Forelimb muscle (tissue), 1 donor: ENCODE data around the gene CYP46A1. TPM values are rescaled to one million over a fixed set of nuclear protein-coding genes. Genes with fewer than 3 reads are reported as not detected.
"Not testable (repeated sequence)": the region's sequence is repeated elsewhere in the genome, so short reads cannot be mapped to it uniquely, and the experiment has no call there.

Experiments
- DNase-seq: peaks from one replicate; pipeline ENCODE4 v3.0.0-alpha.2; 2013; ENCODE audit warnings: low read depth
- polyA plus RNA-seq: library from polyadenylated mRNA; unstranded; fragments of 120-200 nt; gene quantifications from one replicate; pipeline ENCODE4 v1.2.1, GENCODE V29; 2013; ENCODE audit not compliant: insufficient read length

The CYP46A1 gene
- polyA plus RNA-seq, result 4.7 TPM

DNA sequence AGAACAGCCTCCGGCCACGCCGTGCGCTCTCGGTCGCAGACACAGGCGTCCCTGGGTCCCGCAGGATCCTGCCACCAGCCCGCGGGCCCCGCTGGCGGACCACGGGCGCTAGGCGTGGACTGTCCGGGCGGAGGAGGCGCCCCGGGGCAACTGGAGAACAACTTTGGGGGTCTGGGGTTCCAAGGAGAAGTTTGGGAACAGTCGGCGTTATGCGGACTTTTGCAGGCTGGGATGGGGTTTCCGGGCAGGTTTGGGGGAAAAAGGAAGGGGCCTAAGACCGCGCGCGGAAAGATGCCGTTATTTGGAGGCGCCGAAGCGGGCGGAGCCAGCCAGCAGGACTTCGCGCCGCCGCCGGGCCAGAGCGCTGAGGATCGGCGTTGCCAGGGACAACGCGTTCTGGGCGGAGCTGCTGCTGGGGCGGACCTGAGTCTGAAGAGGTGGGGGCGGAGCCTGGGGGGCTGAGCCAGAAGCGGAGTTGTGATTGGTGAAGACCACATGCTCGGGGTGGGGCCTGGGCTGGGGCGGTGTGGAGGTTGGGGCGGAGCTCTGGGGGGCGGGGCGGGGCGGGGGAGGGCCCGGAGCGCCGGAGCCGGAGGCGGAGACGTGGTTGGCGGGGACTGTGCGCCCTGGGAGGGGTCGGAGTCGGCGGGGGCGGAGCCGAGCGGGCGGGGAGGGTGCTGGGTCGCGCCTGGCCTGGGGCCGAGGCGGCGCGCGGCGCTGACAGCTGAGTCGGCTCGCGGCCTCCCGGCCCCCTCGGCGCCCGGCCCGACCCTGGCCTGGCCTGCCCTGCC, at the start of gene CYP46A1:
Gene CYP46A1 (plus strand): TSS at position 680 of the 791 bp plus-strand sequence. CDS start 120 bp downstream, outside the sequence.
- peak; percentile 98 for DNase-seq

DNA sequence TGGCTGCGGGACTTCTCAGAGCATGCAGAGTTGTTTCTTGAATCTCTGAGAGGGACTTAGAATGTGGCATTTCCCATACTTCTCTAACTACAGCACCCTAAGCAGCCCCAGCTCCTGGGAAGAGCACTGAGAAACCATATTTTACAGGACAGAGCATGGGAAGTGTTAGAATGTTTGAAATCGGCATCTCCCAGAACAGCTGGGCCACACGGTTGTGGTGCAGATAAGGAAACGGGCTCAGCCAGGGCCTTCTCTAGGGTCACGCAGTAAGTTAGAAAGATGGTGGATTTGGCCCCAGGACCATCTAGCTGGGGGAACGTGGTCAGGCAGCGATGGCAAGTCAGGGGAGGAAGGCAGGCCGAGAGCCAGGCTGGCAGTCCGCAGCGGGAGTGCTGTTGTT, 49.7 kb upstream of the CYP46A1 start:
- DNase-seq, result no peak

DNA sequence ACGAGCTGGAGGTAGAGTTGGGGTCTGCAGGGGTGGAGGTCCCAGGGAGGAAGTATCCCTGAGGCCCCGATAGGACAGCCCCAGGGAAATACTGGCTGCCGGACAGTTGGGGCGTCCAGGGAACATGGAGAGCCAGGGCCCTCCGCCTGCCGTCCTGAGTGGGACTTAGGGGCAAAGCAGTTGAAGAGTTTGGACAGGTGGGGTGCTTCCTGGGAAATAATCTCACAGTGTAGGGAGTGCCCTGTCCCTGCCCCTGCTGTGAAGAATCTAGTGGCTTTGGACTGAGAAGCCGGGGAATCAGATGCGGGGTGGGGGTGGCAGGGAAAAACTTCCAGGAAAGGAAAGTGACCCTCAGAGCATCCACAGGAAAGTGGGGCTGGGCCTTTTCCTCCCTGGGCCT, 49.0 kb upstream of the CYP46A1 start:
- no peak for DNase-seq

DNA sequence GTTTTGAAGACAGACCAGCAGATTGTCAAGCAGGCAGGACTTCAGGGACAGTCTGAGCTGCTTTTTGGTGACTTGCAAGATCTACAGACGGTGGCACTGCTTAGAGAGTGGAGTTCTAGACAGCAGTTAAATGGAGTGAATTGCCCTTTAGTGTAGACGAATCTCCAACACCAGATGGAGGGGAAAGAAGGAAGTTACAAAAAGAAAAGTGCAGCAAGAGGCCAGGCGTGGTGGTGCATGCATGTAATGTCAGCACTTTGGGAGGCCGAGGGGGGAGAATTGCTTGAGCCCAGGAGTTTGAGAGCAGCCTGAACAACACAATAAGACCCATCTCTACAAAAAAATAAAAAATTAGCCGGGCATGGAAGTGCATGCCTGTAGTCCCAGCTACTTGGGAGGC, 47.6 kb upstream of the CYP46A1 start:
- DNase-seq, result no peak

DNA sequence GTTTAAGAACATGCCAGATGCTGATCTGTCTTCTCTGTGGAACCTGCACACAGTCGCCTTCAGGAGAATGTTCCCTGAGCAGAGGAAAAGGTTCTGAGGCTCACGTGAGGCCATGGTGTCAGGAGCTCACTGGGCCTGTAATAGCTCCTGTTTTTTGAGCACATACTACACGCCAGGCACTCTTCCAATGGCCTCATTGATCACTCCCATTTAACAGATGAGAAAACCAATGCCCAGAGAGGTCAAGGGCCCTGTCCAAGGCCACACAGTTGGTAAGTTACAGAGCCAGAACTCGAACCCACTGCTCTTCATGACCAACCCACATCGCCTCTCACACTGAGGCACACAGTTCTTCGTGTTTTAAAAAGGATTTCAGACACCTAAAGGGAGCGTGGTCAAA, 46.5 kb upstream of the CYP46A1 start:
- no peak for DNase-seq

DNA sequence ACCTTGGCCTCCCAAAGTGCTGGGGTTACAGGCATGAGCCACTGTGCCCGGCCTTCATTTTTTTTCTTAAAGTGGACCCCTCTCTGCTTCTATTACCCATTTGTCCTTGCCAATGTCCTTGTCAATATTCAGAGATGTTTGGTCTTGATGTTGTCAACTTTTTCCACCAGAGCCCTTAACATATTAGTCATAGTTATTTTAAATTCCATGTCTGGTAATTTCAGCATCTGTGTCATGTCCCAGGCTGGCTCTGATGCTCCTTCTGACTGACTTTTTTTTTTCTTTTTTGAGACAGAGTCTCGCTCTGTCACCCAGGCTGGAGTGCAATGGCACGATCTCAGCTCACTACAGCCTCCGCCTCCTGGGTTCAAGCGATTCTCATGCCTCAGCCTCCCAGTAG, 41.3 kb upstream of the CYP46A1 start:
- DNase-seq, result not testable (repeated sequence)

DNA sequence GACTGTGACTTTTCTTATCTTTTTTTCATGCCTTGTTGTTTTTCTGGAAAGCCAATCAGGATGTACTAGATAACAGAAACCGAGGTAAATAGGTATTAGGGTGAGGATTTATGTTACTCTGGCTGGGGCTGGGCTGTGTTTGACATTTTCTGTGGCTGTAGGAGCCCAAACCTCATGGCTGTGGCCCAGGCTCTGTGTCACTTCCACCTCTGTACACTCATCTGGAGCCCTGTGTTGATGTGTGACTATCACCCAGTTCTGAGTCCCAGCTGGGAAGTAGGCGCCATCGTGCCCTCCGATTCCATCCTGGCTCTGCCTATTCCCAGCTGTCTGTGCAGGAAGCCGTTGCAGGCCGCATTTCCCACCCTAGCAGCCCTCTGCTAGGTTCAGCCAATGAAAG, 40.8 kb upstream of the CYP46A1 start:
- no peak for DNase-seq

DNA sequence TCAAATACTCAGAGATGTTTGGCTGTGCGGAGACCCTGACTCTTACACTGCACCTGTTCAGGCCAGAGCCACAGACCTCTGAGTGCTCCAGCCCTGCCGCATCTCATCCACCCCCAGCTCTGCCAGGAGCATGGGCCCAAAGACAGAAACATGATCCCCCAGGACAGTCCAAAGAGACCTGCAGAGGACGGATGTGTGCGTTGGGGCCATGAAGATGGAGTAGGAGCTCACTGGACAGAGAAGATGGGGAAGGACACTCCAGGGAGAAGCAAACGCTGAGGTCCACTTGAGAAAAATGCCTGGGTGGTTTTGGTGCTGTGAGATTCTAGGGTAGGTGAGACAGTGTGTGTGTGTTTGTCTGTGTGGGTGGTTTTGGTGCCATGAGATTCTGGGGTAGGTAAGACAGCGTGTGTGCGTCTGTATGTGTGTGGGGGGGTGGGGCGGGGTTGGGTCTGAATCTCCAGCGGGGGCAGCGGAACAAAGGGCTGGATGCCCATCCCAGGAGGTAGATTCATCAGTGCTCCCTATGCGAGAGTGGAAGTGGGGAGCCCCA, 40.0 kb upstream of the CYP46A1 start:
- DNase-seq, result no peak

DNA sequence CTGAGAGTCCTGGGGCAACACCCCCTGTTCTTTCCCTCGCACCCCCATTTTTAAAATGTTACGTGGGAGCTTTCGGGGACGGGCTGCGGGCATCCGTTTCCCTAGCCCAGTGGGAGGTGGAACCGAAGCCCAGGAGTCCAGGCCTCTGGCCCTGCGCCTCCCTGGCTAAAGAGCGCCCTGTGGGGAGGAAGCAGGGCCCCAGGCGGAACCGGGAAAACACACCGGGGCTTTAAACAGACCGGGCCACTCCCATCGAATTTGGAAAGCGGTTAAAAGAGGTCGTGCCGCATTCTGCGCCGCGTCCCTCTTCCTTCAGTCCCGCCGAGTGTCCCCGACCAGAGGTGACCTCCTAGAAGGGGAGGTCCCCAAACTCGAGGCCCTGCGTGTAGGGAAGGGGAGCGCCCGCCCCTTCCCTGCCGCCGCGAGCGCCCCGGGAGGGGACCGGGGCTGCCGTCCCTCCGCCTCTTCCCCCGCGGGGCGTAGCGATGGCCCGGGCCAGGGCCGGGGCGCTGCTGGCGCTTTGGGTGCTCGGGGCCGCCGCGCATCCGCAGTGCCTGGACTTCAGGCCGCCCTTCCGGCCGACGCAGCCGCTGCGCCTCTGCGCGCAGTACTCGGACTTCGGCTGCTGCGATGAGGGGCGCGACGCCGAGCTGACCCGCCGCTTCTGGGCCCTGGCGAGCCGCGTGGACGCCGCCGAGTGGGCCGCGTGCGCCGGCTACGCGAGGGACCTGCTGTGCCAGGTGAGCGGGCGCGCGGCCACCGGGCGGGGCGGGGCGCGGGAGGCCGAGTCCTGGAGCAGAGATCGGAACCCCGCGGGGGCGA, 39.2 kb upstream of the CYP46A1 start, which contains the start of gene HHIPL1:
Gene HHIPL1 (plus strand): TSS at position 407 of the 822 bp plus-strand sequence. CDS start 79 bp downstream, at position 486.
- DNase-seq, result peak; percentile 8

DNA sequence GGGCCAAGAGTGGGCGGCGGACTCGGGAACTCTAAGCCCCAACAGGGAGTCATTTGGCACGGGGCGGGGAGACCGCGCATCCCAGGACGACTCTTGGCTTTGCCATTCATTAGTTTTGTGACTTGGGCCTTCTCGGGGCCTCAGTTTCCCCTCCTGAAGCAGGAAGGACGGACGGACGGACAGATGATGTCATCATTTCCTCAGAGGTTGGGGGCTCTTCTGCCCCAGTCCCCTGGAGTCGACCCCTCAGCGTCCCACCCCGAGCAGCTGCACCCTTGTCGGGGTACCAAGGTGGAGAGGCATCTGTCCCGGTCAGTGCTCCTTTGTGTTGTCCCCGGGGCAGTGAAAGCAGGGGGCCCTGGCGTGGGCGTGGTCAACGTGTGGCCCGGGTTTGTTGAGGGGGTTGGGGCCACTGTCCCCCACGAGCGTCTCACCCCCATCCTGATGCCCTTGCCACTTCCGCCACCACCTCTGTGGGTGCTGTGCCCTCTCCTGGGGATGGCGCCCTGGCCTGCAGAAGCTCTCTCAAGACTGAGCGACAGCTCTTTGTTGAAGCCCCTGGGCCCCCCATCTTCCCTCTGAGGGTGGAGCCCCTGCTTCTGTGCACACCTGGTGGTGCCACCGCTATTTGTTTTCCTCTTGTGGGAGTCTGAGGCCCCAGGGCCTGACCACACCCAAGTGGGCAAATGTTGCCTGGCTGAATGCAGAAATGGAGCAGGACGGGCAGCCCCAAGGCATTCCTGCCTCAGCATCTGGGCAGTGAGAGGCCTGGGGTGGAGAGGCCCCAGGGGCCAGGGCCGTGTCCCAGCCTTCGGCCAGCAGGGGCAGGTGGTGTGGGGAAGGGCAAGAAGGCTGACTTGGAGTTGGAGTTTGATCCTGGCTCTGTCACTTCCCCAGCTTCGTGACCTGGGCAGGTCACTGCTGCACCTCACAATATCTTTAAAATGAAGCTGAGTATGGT, 38.3 kb upstream of the CYP46A1 start:
- no peak for DNase-seq

DNA sequence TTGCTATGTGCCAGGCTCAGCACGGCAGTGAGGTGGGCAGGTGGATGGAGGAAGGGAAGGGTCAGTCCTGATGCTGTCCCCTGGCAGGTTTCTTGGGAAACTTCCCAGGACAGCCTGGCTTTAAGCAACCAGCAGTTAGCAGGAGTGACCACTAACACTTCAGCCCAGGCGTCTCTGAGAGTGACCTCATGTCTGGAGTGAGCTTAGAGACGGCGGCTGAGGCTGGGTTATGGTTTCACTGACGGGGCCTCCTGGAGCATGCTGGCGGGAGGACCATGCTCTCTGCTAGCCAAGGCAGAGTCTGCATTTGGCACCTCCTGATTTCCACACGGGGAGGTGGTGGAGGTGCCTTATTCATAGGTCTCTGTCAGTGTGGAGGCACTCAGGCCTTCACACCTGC, 36.7 kb upstream of the CYP46A1 start:
- no peak for DNase-seq

DNA sequence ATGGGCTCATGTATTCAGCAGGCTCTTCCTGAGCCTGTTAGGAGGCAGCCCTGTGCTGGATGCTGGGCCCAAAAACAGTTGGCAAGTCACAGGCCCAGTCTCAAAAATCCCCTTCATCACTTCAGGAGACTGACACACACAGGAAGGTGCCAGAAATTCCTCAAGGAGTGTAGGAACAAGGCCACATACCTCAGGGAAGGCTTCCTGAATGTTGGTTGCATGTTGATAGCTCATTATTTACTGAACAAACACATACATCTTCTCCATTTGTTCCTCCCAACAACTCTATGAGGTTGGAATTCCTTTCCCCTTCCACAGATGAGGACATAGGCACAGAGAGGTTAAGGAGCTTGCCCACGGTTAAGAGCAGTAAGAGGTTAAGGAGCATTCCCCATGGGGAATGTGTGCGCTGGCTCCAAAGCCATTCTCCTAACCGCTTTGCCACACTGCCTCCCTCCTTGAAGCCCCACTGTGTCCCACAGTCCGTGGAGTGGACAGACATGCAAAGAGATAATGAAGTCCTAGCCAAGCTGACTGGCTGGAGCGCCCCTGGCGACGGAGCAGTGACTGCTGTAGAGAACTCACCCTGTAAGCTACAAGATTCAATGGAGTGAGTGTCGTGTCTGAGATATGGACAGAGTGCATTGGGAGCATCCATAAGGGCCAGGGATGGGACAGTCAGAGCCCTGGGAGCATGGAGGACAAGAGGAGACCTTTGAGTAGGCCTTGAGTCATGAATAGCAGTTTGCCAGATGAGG, 35.9 kb upstream of the CYP46A1 start:
- no peak for DNase-seq

DNA sequence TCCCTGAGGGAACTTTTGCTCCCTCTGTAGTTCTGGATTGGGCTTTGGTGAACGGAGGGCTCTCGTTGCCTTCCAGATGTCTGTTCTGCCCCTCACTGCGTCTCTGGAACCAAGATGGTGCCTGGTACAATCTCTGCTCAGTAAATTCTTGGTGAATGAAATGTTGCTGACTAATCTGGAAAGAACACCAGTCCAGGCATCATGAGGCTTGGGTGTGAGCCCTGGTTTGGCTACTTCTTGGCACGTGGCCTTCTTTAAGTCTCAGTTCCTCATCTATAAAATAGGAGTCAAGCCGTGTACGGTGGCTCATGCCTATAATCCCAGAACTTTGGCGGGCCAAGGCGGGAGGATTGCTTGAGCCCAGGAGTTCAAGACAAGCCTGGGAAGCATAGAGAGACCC, 34.9 kb upstream of the CYP46A1 start:
- DNase-seq, result no peak

DNA sequence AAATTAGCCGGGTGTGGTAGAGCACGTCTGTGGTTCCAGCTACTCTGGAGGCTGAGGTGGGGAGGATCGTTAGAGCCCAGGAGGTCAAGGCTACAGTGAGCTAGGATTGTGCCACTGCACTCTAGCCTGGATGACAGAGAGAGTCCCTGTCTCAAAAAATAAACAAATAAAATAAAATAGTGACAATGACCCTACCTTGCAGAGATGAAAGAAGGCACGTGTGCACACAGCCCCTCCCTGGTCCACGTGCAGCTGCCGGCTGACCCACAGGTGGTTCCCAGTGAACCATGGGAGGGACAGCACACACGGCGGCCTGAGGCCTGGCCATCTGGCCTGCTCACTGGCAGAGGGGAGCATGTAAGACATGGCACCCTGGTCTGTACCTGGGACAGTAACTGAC, 34.5 kb upstream of the CYP46A1 start:
- no peak for DNase-seq

DNA sequence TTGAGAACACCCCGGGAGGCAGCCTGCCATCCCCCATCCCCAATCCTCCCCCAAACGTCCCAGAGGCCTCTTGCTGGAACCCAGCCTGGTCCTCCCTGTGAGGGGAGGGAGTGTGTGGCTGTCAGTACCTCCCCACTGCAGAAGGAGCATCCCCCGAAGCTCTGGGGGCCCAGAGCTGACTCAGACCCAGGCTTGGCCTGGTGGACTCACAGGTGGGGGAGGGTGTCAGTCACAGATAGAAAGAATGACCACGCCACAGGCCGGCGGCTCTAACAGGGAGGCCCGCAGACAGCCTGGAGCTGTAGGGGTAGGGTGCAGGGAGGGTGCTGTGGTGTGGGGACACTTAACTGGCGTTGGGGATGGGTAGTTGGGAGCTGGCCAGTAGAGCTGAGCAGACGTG, 33.9 kb upstream of the CYP46A1 start:
- no peak for DNase-seq

DNA sequence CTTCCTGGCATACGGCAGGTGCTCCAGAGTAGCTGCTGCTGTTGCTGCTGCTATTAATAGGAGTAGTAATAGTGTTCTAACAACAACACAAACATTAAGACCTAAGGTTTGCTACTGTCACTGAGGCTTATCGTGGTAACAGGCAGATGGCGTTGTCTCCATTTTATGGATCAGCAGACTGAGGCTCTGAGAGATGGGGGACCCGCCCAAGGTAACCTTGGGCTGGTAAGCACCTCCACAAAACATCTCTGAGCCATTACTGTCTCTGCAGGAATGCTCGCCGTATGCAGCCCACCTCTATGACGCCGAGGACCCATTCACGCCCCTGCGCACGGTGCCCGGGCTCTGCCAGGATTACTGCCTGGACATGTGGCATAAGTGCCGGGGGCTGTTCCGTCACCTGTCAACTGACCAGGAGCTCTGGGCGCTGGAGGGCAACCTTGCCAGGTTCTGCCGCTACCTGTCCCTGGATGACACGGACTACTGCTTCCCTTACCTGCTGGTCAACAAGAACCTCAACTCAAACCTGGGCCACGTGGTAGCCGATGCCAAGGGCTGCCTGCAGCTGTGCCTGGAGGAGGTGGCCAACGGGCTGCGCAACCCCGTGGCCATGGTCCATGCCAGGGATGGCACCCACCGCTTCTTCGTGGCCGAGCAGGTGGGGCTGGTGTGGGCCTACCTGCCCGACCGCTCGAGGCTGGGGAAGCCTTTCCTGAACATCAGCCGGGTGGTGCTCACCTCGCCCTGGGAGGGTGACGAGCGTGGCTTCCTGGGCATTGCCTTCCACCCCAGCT, 31.9 kb upstream of the CYP46A1 start:
- DNase-seq, result no peak

DNA sequence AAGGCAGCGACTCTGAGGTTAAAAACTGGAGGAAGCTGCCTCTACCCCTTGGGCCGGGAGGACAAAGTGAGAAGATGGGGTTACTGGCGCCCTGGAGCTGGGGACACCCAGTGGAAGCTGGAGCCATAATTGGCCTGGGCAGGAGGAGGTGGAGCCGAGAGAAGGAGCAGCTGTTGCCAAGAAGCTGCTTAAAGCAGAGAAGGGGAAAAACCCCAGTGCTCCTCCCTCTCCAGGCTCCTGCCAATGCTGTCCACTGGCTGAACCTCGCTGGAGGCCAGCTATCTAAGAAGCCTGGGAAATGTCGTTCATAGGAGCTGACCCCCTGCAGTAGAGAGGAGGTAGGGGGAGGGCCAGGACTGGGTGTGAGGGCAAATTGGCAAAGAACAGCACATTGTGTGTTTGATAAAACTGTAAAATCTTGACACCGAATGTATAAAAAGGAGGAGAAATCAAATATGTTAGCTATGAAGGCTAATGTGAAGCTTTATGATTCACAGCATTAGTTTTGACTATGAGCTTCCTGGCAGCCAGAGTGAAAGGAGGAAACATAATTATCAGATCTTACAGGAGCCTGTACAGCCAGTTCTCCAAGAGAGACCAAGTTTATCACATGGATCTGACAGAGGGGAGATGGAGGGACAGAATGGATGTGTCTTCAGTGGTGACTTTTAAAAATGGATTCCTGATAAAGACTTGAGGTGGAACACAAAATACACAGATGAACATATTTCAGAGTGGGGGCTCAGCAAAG, 29.7 kb upstream of the CYP46A1 start:
- peak; percentile 59 for DNase-seq

DNA sequence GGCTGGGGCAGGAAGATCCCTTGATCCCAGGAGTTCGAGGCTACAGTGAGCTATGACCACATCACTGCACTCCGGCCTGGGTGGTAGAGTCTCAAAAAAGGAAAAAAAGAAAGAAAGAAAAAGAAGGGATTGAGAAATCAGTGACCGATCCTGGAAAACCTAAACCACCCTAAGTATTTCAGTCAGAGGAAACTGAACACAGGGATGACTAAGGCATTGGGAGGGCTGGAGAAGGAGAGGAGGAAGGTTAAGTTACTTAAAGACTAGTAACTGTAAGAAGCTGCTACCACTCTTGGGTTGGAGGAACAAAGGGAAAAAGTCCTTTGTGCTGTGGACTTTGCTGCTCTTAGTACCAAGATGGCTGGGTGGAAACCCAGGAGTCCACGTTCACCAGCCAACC, 28.6 kb upstream of the CYP46A1 start:
- no peak for DNase-seq

DNA sequence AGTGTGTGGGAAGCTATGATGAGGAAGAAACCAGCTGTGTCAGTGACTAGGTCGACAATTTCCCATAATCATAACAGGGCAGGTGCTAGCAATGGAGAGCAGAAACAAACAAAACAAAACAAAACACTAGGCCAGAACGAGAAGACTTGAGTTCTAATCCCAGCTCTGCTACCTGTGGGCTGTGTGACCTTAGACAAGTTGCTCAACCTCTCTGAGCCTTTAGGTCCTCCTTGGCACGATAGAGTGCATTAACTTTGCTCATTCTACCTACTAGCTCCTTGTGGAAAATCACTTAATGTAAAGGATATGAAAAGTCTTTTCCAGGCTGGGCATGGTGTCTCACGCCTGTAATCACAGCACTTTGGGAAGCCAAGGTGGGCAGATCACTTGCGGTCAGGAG, 27.9 kb upstream of the CYP46A1 start:
- DNase-seq, result no peak
